Tibial artery (tissue), 4 donors: ENCODE measurements around the gene CPED1.
"Not testable (repeated sequence)": the region's sequence is repeated elsewhere in the genome, so short reads cannot be mapped to it uniquely, and the experiment has no call there.

Experiments
- DNase-seq, 2 donors: peaks; one replicate each; pipeline ENCODE4 v3.0.0-alpha.2; 2019
- H3K27ac ChIP-seq, 2 donors: fragments of 200-600 bp; sonication (generic) in 1 of 2; 1 replicate in 1 of 2; 2 replicates in 1 of 2; pipeline ENCODE4 v1.5.1; 2018 to 2019; ENCODE audit warnings: mild to moderate bottlenecking in 1 of 2
- H3K27me3 ChIP-seq, 2 donors: fragments of 200-600 bp; sonication (generic) in 1 of 2; one replicate each; pipeline versions ENCODE4 v1.5.1 to v1.6.0; 2016 to 2019
- H3K36me3 ChIP-seq, 3 donors: fragments of 200-600 bp; sonication (generic) in 2 of 3; one replicate each; pipeline ENCODE4 v1.5.1; 2016 to 2019; ENCODE audit warnings: mild to moderate bottlenecking in 2 of 3
- H3K4me1 ChIP-seq, 4 donors: fragments of 200-600 bp; sonication (generic) in 2 of 4; 1 replicate in 3 of 4; 2 replicates in 1 of 4; pipeline ENCODE4 v1.5.1; 2016 to 2019
- H3K4me3 ChIP-seq, 2 donors: fragments of 200-600 bp; sonication (generic) in 1 of 2; 1 replicate in 1 of 2; 2 replicates in 1 of 2; pipeline ENCODE4 v1.5.1; 2018 to 2019; ENCODE audit warnings: mild to moderate bottlenecking in 2 of 2
- H3K9me3 ChIP-seq, 3 donors: fragments of 200-600 bp; sonication (generic) in 1 of 3; one replicate each; pipeline ENCODE4 v1.5.1; 2016 to 2019
- intact Hi-C: fragments of 100-400 bp; cut with DNase I; formaldehyde crosslinking; loops from one replicate; pipeline ENCODE4 v1.15.0; 2023; ENCODE audit warnings: low total_unique reads
- TF ChIP-seq, protein P1 (sequence below), 2 experiments: fragments of 200-600 bp in 1 of 2; fragments of 450-650 bp in 1 of 2; IDR thresholded peaks; one replicate each; pipeline ENCODE4 v1.5.1; 2017 to 2019; ENCODE audit warnings: antibody characterized with exemption in 2 of 2, mild to moderate bottlenecking in 1 of 2, moderate library complexity in 1 of 2

Gene CPED1

DNA sequence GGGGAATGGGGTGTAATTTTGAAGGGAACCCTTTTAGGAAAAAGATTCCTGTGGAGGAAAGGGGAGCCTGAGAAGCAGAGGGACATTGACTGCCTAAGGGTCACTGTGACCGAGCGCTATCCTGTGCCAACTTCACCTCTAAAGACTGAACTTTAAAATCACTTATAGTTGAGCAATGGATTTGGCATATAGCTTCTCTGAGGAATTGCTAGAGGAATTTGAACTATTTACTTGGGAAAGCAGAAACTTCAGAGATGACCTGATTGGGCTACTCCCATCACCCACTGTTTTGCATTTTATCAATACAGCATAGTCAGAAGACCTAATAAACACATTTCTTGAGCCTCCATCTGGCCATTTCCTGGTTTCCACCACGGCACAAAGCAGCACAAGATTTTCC is 316.6 kb downstream of the CPED1 start:
- no peaks in the 10 kb centered on the region for H3K4me1 ChIP-seq
- no peaks in the 10 kb centered on the region for H3K9me3 ChIP-seq
- no peak overlapping the region for H3K4me3 ChIP-seq
- H3K36me3 ChIP-seq, result no peaks in the 10 kb centered on the region
- intact Hi-C loops, result no loop called here
- H3K27me3 ChIP-seq, result no peaks in the 10 kb centered on the region
- H3K27ac ChIP-seq, result no peak overlapping the region
- TF ChIP-seq, protein P1, sequence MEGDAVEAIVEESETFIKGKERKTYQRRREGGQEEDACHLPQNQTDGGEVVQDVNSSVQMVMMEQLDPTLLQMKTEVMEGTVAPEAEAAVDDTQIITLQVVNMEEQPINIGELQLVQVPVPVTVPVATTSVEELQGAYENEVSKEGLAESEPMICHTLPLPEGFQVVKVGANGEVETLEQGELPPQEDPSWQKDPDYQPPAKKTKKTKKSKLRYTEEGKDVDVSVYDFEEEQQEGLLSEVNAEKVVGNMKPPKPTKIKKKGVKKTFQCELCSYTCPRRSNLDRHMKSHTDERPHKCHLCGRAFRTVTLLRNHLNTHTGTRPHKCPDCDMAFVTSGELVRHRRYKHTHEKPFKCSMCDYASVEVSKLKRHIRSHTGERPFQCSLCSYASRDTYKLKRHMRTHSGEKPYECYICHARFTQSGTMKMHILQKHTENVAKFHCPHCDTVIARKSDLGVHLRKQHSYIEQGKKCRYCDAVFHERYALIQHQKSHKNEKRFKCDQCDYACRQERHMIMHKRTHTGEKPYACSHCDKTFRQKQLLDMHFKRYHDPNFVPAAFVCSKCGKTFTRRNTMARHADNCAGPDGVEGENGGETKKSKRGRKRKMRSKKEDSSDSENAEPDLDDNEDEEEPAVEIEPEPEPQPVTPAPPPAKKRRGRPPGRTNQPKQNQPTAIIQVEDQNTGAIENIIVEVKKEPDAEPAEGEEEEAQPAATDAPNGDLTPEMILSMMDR (IDR thresholded peaks at IDR 0.05), result no peak
- DNase-seq, result no peak

DNA sequence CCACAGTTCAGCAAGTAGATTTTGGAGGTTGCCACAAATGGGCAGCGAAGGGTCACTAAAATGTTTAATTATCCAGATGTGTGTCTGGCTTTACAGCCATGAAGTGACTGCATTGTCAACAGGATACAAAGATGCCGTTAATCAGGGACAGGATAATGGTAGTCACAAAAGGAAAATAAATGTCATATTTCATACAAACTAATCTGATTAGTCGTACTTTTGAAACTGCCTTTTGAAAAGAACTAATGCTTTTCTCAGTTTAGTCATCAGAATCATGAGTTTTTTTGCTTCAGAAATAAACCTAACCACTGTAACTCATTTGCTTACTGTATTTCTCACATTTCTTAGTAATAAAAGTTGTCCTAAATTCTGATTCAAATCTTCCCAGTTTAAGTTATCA is 318.1 kb downstream of the CPED1 start:
- Histone ChIP-seq H3K9me3 (no peaks in the 10 kb centered on the region), H3K4me1 (no peaks in the 10 kb centered on the region), H3K36me3 (no peaks in the 10 kb centered on the region), H3K27ac (no peak overlapping the region), H3K4me3 (no peak overlapping the region), H3K27me3 (no peaks in the 10 kb centered on the region)
- no peak for DNase-seq
- TF ChIP-seq, protein P1 (IDR thresholded peaks at IDR 0.05), result no peak
- intact Hi-C loops, result no loop called here

DNA sequence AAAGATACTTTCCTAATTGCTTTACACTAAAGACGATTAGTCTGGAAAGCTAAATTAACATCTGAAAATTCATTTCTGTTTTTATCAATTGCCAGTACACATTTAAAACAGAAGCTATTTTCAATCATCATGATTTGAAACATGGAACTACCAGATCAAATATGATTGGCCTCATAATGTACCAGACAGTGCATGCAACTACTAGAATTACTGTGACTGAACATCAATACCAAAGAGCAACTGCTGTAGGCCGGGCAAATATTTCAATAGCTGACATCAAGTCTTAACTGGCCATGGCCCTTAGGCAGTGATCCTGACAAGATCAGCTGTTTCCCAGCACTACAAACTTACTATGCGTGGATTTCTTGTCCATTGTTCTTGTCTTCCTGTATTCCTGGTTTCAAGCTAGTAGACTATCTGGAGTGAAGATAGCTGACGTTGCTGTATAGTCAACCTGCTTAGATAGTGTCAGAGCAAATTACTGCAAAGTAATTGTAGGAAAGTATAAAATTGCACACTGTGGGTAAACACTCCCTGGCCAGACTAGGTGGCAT is 318.6 kb downstream of the CPED1 start:
- H3K27ac ChIP-seq, result no peak overlapping the region
- intact Hi-C loops, result no loop called here

DNA sequence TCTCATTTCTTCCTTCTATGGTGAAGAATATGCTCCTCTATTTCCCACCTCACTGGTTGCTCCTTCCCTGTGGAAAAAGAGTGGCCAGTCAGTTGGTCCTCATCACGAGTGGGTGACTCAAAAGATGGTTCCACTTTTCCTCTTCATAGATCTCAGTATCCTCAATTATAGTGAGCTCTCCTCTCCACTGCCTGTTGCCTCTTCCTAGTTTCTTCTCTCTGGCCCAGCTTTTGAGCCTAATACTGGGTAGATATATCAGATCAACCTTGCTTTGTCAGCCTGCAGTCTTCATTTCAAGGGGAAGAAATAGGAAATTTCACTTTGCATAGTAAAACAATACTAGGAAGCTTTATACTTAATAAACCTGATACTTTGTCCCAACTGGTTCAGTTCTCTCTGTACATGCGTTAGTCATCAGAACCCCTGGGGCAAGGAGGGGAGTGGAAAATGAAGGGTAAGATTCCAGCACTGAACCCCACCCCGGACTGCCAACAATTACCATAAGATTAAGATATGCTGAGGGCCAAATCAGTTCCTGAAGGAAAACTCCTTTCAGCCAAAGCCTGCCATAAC is 324.8 kb downstream of the CPED1 start:
- H3K4me3 ChIP-seq, result no peak overlapping the region
- no peak for DNase-seq
- TF ChIP-seq, protein P1 (IDR thresholded peaks at IDR 0.05), result no peak
- H3K4me1 ChIP-seq, result no peaks in the 10 kb centered on the region
- no peaks in the 10 kb centered on the region for H3K27me3 ChIP-seq
- H3K27ac ChIP-seq, result no peak overlapping the region
- no peaks in the 10 kb centered on the region for H3K9me3 ChIP-seq
- intact Hi-C loops, result no loop called here
- H3K36me3 ChIP-seq, result no peaks in the 10 kb centered on the region

More for the DNA sequence above, 318.6 kb downstream of the CPED1 start:
- Histone ChIP-seq H3K27me3 (no peaks in the 10 kb centered on the region), H3K4me3 (no peak overlapping the region), H3K36me3 (no peaks in the 10 kb centered on the region), H3K4me1 (no peaks in the 10 kb centered on the region), H3K9me3 (no peaks in the 10 kb centered on the region)
- TF ChIP-seq, protein P1 (IDR thresholded peaks at IDR 0.05), result no peak
- no peak for DNase-seq

DNA sequence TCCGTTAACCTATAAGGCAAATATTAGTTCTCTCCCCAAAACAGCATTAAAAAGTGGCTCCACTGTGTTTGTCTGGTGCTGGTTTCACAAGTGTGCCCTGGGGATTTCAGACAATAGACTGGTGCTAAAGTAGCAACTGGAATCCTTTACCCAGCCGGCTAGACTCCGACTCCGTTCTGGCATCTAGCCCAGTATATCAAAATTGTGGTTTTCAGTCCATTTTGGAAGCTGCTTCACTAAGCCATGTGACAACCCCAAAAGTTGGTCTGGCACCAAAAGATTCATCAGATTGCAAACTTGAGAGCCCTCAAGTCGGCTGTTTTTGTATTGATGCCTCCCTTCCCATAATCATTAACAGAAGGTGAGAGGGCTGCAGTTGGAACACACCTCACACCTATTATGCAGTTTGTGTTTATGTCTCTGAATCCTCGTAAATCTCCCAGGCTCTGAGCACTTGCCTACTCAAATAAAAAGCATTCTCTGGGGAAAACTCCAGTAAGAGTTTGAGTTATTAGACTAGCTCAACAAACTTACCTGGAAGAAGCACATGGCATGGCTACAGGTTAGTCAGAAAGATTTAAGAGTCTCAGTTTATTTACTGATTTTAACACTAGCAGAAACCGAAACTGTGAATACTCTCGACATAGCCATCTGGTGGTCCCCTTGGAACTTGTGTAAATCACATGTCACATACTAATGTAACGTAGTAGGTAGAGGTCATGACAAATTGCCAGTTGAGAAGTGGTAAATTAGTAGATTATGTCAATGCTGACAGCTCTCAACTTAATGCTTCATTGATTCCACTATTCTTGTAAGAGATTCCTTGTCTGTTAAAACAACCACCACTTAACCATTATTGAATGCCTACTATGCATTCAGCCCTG is 325.5 kb downstream of the CPED1 start:
- Histone ChIP-seq H3K27me3 (no peaks in the 10 kb centered on the region), H3K27ac (no peak overlapping the region), H3K4me3 (no peak overlapping the region), H3K9me3 (no peaks in the 10 kb centered on the region), H3K4me1 (no peaks in the 10 kb centered on the region), H3K36me3 (no peaks in the 10 kb centered on the region)
- no peak for DNase-seq
- TF ChIP-seq, protein P1 (IDR thresholded peaks at IDR 0.05), result no peak
- intact Hi-C loops, result no loop called here

DNA sequence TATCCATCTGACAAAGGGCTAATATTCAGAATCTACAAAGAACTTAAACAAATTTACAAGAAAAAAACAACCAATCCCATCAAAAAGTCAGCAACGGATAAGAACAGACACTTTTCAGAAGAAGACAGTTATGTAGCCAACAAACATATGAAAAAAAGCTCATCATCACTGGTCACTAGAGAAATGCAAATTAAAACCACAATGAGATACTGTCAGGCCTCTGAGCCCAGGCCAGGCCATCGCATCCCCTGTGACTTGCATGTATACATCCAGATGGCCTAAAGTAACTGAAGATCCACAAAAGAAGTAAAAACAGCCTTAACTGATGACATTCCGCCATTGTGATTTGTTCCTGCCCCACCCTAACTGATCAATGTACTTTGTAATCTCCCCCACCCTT is 326.7 kb downstream of the CPED1 start:
- H3K4me1 ChIP-seq, H3K9me3 ChIP-seq, H3K36me3 ChIP-seq, H3K27ac ChIP-seq, H3K4me3 ChIP-seq, H3K27me3 ChIP-seq, DNase-seq, intact Hi-C loops: not testable (repeated sequence)
